DMS114 treated with DMSO at 0.1 percent for 48 hours (cell line): ENCODE data around the gene ADIPOQ.
"Not testable (repeated sequence)": the region's sequence is repeated elsewhere in the genome, so short reads cannot be mapped to it uniquely, and the experiment has no call there.

Source experiments
- DNase-seq: peaks from one replicate; lab custom pipeline; 2025; ENCODE audit not compliant: unreplicated experiment; lab: John Stamatoyannopoulos, UW

The ADIPOQ gene

DNA sequence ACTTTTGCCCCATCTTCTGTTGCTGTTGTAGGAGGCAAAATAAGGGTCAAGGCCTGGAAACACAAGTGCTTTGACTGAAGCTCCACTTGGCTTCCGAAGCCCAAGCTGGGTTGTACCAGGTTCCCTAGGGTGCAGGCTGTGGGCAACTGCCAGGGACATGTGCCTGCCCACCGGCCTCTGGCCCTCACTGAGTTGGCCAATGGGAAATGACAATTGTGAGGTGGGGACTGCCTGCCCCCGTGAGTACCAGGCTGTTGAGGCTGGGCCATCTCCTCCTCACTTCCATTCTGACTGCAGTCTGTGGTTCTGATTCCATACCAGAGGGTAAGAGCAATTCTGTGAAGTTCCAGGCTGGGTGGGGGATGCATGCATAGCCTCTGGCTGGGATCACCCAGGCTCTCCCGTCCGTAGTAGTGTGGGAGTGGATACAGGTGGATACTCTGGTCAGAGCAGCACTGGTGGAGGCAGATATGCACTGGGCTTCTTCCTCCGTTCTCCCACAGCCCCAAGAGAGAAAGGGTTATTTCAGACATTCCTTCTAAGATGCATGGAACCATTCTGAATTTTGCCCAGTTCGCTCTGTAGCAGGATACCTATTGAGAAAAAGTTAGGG lies at the start of gene ADIPOQ:
Gene ADIPOQ (plus strand): TSS at position 285 of the 613 bp plus-strand sequence. CDS start 10,349 bp downstream, outside the sequence.
- no peak for DNase-seq

DNA sequence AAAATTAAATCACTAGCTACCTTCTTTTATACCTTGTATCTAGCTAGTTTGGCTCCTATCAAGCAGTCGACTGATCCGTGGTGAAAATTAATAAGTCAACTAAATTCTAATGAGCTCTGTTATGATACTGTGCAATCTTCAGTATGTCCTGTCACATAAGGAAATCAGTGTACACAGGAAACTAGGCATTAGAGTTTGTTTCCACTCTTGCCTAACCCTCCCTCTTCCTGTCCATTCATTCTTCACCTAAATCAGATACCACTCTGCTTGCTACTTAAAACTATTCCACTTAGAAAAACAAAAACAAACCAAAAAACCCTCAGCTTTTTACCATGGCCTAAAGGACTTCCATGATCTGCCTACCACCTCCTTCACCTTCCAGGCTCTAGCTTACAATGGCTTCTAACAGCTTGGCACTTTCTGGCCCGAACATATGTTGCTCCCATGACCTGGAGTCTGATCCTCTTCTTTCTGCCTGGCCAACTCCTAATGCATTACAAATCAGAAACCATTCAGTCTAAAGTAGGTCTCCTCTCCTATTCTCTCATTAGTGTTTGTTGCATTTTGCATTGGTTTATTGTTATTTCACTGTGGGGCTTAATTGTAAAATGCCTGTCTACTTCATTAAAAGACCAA lies 44.2 kb upstream of the ADIPOQ start:
- no peak for DNase-seq

DNA sequence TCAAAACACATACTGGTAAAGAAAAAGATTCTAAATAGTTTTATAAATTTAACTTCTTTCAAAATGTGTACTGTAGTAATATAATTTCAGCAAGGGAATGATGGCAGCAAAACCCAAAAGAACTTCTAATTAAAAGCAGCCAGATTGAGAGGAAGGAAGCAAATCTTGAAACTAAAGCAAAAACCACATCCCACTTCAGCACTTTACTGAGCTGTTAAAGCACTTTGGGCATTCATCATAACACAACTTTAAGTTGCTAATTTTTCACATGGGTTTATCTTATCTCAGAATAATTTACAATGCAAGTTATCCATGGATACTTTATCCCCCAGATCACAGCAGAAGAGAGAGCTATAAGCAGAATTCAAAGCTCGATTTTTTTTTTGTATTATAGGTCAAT lies 42.2 kb upstream of the ADIPOQ start:
- DNase-seq = no peak

DNA sequence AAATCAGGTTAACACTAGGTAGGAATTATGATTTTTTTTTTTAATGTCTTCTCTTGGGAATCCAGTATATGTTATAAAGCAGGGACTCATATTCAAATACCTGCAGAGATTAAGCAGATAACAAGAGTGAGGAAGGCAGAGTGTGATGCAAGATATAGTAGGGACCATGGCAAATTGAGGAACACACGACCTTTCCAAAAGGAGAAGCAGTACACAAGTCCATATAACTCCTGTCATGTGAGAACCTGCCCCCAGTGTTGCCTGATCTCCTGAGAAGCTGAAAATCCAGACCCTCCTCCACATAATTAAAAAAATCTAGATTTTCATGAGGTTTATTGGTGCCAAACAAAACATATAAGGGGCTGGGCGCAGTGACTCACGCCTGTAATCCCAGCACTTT lies 39.8 kb upstream of the ADIPOQ start:
- no peak for DNase-seq

DNA sequence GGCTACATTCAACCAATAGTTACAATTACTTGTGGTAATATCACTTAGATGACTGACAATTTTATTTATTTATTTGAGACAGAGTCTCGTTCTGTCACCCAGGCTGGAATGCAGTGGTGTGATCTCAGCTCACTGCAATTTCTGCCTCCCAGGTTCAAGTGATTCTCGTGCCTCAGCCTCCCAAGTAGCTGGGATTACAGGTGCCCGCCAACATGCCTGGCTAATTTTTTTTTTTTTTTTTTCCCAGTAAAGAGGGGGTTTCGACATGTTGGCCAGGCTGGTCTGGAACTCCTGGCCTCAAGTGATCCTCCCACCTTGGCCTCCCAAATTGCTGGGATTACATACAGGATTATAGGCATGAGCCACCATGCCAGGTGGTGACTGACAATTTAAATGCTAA lies 39.1 kb upstream of the ADIPOQ start:
- DNase-seq = not testable (repeated sequence)

DNA sequence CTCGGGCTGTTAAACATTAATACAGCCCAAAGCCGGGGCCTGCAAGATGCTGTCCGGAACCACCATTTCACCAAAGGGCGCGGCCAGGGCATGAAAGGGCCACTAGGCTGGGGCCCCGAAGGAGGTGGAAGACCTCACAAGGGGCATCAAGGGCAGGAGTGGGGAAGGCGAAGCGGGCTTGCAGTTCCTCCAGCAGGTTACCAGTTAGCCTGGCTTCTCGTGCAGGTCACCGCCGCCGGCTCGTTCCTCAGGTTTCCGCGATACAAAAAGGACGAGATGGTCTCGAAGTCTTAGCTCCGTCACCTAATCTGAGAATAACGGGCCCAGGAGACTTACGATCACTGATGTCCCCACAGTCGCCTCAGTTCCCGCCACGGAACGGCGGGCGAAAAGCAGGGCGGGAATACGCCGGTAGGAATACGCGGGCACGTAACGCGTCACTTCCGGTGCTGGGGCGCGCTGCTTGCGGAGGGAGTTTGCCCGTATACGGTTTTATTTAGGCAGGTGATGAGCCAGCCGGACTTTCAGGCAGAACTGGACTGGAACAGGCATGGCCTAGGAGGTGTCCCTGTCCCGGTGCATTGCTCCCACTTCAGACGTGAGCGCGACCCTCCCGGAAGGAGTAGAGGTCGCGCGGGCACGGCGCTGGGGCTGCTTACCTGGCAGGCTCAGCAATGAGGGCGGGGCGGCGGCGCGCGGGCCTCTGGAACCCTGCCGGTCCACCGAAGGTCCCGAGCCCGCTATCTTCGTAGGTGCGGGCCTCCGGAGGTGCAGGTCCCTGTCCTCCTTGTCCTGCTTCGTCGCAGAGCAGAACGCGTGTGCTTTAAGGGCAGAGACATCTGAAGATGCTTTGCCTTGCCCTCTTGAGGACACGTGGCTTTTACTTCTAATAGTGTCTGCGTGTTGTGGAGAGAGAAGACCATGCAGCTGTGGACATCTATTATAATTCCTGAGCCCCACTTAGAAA lies 36.1 kb upstream of the ADIPOQ start, which contains the start of gene RFC4:
Gene RFC4 (minus strand): TSS at position 394 of the 967 bp plus-strand sequence. CDS start 1,769 bp downstream, outside the sequence.
- peak; percentile 77 for DNase-seq

DNA sequence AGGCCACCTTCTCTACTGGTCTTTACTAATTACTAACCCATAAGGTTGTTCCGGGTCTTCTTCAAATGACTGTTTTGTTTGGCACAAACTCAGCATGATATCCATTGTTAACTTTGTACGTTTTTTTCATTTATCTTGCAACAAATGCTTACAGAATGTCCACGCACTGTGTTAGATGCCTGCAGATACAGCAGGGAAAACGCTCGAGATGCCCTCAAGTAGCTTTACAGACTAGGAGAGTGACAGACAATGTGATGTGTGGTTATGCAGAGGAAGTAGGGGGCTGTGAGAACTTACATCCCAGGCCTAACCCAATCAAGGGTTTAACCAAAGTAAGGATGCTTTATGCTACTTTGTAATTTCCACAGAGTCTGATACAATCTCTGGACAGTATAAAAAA lies 35.3 kb upstream of the ADIPOQ start:
- no peak for DNase-seq

DNA sequence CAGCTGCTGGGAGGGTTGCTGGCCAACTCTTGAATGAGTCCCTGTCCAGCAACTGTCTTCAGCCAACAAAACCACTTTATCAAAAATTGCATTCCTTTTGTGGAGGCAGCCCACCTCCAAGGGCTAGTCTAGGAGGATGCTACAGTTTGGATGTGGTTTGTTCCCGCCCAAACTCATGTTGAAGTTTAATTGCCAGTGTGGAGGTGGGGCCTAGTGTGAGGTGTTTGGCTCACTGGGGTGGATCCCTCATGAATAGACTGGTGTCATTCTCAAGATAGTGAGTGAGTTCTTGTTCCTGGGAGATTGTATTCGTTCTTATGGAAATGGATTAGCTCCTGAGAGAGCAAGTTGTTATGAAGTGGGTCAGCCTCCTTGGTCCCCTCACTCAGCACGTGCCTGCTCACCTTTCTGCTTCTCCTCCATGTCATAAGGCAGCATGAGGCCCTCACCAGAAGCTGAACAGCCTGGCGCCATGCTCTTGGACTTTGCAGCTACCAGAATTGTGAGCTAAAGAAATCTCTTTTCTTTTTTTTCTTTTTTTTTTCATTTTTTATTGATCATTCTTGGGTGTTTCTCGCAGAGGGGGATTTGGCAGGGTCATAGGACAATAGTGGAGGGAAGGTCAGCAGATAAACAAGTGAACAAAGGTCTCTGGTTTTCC lies 32.0 kb upstream of the ADIPOQ start:
- DNase-seq = no peak

DNA sequence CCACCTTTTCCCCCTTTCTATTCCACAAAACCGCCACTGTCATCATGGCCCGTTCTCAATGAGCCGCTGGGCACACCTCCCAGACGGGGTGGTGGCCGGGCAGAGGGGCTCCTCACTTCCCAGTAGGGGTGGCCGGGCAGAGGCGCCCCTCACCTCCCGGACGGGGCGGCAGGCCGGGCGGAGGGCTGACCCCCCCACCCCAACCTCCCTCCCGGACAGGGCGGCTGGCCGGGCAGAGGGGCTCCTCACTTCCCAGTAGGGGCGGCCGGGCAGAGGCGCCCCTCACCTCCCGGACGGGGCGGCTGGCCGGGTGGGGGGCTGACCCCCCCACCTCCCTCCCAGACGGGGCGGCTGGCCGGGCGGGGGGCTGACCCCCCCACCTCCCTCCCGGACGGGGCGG lies 31.2 kb upstream of the ADIPOQ start:
- DNase-seq = not testable (repeated sequence)

DNA sequence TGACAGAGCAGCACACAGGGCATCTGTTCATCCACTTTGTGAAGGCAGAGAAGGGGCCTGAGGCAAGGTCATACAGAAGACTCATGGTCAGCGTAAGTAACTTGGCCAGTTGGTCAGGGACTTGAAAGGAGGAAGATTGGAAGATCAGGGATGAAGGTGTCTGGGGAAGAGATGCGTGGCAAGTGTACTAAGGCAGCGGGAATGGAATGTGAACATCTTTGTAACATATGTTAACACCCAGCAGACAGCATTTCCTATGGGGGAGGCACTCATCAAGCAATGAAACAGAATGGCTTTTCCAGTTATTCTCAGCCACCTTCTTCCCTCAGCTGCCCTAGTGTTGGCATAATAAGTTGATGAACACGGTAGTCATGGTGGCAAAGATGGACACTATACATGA lies 28.4 kb upstream of the ADIPOQ start:
- DNase-seq = no peak

DNA sequence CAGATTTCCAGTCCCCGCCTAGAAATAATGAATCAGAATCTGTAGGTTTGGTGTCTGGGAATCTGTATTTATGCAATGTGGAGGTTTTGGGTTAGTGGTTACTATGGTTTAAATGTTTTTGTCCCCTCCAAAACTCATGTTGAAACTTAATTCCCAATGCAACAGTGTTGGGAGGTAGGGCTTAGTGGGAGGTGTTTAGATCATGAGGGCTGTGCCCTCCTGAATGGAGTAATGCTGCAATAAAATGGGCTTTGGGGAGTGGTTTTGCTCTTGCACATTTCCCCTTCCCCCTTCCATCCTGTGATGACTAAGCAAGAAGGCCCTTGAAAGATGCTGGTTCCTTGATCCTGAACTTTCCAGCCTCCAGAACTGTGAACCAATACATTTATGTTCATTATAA lies 27.1 kb upstream of the ADIPOQ start:
- no peak for DNase-seq

DNA sequence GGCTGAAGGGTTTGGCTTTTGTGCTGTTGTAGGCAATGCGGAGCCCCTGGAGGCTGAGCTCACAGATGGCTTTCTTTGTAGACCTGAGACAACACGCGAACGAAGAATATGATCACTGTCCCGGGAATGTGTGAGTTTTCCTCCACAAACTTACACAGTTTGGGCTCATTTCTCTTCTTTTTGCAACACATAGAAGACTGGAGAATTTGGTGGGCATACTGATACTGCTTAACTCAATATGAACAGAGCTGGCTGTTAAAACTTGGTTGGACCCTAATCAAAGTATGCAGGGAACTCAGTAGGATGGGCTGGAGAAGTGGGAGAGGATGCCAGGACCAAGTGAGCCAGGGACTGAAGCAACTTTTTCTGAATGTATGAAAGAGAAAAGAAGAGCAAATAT lies 24.0 kb upstream of the ADIPOQ start:
- DNase-seq = no peak

DNA sequence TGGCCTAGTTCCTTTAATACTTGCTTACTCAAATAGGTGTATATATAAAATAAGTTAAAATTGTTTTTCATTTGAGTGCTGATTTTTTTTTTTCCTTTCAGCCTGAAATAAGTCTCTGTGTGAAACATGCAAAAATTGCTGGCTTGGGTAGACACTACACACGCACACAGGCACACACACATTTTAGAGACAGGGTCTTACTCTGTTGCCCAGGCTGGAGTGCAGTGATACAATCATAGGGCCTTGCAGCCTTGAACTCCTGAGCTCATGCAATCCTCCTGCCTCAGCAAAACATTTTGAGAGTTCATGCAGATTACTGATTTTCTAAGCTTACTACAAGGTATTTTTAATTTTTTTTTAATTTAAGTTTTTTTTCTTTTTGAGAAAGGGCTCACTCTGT lies 23.6 kb upstream of the ADIPOQ start:
- DNase-seq = no peak

DNA sequence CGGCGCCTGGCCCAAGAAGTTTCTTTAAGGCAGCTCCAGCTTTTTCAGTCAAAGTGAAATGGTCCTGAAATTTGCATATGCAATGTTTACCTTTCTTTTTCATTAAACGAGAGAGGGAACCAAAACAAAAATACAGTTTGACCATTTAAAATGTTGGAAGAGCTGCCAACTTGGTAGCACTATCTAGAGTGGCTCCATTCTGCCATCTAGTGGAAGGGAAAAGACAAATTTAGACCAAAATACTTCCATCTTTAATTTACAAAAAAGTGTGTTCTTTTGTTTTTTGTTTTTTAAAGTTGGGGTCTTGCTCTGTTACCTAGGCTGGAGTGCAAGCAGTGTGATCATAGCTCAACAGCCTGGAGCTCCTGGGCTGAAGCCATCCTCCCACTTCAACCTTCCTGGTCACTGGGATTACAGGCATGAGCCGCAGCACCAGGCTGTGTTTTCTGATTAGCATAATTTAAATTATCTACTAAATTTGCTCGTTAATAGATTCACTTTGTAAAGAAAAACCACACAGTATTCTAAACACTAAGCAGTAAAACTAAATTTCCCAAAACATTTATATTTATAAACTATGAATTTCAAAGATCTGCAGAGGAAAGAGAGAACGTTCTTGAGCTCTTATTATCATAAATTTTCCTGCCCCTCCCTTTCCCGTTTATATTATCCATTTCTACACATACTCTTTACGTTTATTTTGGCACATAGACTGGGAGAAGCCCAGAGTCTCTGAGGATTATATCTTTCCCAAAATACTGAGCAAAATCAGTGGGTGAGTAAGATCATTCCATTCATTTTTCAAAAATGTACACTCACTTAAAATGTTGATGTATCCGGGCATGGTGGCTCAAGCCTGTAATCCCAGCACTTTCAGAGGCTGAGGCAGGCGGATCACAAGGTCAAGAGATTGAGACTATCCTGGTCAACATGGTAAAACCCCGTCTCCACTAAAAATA lies 20.8 kb upstream of the ADIPOQ start:
- peak; percentile 35 for DNase-seq

DNA sequence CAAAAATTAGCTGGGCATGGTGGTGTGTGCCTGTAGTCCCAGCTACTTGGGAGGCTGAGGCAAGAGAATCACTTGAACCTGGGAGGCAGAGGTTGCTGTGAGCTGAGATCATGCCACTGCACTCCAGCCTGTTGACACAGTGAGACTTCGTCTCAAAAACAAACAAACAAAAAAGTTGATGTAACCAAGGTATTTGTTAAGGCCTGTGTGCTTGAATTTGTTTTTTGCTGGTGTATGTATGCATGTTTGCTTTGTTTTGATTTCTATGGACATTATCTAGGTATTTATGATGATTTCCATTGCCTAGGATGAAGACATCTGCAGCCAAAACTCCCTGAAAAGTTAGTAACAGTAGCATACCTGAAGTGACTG lies 20.1 kb upstream of the ADIPOQ start:
- not testable (repeated sequence) for DNase-seq

DNA sequence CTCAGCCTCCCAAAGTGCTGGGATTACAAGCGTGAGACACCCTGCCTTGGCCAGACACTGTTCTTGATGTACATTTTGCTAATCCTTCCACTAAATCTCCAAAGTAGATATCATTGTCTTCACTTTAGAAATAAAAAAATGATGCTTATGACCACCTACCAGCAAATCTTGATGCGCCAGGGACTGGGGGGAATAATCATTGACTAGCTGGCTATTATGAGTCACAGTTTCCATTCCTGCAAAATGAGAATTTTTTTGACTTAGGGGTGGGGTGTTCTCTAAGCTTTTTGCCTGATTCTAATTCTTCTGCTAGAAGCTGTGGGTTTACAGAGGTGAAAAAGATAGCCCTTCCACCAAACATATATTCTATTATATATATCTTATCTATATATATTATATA lies 19.1 kb upstream of the ADIPOQ start:
- no peak for DNase-seq

DNA sequence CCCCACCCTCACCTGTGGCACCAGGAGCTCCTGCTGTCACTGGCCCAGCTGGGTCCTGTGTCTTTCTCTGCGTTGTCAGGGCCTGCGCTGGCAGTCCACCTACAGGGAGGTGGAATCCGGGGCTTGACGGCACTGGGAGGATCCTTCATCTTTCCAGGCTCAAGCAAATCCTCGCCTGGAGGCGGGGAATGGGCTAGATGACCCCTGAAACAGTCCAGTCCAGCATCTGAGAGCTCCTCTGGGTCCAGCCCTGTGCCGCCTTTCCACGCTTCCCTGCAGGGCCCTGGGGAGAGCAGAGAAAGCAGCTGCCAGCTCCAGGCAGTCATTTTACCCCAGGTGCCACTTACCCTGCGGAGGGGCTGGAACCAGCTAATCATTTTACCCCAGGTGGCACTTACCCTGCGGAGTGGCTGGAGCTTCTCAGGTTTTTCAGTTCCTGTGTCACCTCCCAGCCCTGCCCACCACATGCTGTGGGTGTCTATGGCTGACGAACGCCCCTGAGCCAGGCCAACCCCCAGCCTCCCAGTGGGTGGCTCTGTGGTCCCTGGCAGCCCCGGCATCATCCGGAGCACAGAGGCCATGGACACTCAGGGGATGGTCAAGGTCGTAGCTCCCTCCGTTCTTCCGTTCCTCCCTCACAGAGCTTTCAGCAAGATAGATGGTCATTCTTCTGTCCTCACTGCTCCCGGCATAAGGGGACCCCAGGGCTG lies 17.9 kb upstream of the ADIPOQ start:
- DNase-seq = no peak

DNA sequence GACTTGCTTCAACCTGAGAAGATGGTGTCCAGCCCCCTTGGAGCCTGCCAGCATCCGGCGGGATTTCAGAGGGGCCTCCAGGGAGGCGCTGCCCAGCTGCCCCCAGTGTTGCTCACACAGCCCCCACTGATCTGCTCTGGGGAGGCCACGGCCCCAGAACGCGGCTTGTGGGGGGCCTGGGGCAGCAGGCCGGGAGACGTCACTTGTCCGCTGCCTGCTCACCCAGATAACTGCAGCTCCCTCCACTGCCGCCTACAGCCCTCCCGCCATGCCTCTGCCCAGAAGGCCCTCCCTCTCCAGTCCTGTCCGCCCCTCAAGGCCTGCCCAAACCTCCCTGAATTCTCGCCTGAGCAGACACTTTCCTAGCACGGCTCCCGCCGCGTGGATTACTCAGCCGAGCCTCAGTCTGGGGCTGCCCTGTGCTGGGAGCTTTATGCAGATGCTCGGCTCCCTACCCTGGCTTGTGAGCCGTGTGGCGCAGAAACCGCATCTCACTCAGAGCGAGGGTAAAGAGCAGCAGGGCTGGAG lies 17.2 kb upstream of the ADIPOQ start:
- DNase-seq = no peak

DNA sequence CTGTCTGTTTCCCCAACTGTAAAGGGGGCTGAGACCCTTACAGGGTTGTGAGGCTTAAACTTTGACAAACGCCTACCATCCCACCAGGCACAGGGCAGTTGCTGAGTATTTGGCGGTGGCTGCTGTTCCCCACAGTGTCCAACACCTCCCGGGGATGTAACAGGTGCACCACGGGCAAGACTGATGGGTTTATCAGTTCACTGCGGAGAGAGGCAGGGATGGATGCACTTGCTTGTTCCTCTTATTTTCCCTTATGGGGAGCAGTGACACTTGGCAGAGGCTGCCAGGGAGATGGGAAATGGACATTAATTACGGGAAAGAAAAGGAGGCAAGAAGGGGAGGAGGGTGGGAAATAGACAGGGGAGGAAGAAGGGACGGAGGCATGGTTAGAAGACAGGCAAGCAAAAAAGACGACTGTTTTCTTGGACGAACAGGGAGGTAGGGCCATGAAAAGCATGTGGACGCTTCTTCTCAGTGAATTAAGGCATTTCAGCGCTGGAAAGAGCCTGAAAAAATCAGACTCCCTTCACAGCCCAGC lies 16.6 kb upstream of the ADIPOQ start:
- no peak for DNase-seq
